Inferior parietal cortex (tissue), 1 donor: ENCODE data around the gene ISCU.
"Not testable (repeated sequence)": the region's sequence is repeated elsewhere in the genome, so short reads cannot be mapped to it uniquely, and the experiment has no call there.

Source experiments
- DNase-seq: peaks from one replicate; pipeline ENCODE4 v3.0.0-alpha.2; 2016; ENCODE audit errors: extremely low spot score

ISCU gene

DNA sequence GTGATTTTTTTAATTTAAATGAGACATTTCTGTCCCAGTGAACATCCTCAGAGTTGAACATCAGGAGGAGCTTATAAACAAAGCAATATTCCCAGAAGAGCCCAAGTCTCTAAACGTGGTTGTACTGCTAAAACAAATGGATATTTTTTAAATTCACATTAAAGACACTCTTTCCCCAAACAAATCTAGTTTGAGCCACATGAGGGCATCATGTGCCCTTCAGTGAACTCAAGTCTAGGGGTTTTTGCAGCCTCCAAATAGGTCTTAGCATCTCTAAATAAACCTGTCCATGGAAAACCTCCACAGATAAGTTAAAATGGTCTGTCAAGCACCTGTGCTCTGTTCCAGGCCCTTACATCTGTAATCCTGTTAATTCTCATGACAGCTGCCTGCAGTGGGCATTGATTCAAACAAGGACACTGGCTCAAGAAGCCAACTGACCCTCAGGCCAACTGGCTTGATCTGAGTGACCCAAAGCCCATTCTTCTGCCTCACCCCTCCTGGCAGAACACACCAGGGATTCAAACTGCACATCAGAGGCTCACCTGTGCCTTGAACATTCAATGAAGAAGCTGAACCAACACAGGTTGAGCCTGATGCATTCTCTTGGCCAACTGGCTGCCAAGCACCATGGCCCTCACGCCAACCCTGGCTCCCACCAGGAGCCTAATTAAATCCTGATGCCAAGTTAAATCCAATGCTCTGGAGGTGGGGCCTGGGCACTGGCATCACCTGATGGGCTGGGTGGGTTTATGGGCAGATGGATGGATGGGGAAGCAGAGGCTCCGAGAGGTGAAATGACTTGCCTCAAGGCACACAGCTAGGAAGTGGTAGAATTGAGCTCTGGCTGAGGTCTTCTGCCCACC is 8.6 kb downstream of the ISCU start:
- DNase-seq, result peak; percentile 55

DNA sequence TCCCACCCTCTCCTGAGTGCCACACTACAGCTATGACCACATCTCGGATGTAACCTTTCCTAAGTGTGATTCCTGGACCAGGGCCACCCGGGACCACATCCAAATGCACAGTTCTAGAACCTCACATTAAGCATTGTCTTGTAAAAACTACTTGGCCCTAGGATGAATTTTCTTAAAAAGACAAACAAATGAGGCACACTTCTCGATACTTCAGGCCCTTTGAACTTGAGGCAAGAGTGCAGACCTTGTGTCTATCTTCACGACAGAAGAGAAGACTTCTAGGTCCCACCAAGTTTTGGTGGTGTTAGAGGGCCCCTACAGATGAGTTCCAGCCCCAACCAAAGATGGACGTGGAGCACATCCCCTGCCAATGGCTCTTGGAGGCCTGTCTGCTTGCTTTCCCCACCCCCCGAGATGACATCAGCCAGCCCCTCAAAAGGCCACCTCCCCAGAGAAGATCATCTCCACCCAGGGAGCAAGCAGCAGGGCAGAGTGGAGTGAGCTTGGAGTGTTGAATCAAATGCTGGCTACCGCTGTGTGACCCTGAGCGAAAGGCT is 9.3 kb downstream of the ISCU start:
- no peak for DNase-seq

DNA sequence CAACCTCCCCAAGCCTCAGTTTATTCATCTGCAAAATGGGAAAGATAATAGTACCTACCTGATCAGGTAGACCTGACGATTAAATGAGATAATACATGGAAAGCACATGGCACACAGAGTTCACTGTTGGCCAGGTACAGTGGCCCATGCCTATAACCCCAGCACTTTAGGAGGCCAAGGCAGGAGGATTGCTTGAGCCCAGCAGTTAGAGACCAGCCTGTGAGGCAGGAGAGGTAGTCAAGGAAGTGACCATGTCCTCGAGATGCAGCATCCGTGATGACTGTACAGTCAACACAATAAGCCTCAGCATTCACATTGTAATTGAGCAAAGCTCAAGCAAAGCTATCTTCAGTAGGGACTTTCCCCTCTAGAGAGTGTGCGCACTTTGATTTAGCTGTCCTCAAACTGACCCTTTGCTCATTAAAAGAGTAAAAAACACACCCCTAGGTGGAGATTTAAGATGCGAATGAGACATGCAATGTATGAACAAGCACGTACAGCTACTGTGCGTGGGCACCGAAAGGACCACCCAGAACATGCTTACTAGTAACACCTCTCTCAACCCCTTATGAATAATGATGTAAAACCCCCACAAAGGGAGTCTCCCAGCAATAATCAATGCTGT is 9.9 kb downstream of the ISCU start:
- no peak for DNase-seq

DNA sequence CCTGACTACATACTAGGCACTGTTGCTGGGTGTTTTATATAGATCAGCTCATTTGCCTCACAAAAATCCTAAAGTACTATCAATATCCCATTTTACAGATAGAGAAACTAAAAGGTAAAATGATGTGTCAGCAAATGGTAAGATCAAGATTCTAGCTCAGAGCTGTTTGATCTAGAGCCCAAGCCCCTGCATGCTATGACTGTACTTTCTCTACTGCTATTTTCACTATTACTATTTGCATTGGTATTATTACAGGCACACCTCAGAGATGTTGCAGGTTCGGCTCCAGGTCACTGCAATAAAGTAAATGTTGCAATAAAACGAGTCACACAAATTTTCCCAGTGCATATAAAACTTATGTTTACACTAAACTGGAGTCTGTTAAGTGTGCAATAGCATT is 10.9 kb downstream of the ISCU start:
- no peak for DNase-seq

DNA sequence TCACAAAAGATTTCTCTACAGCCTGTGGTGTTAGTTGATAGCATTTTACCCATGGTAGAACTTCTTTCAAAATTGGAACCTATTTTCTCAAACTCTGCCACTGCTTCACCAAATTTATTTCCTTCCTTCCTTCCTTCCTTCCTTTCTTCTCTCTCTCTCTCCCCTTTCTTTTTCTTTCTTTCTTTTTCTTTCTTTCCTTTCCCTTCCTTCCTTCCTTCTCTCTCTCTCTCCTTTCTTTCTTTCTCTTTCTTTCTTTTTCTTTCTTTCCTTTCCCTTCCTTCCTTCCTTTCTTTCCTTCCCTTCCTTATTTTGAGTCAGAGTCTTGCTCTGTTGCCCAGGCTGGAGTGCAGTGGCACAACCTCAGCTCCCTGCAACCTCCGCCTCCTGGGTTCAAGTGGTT is 11.9 kb downstream of the ISCU start:
- DNase-seq, result not testable (repeated sequence)

DNA sequence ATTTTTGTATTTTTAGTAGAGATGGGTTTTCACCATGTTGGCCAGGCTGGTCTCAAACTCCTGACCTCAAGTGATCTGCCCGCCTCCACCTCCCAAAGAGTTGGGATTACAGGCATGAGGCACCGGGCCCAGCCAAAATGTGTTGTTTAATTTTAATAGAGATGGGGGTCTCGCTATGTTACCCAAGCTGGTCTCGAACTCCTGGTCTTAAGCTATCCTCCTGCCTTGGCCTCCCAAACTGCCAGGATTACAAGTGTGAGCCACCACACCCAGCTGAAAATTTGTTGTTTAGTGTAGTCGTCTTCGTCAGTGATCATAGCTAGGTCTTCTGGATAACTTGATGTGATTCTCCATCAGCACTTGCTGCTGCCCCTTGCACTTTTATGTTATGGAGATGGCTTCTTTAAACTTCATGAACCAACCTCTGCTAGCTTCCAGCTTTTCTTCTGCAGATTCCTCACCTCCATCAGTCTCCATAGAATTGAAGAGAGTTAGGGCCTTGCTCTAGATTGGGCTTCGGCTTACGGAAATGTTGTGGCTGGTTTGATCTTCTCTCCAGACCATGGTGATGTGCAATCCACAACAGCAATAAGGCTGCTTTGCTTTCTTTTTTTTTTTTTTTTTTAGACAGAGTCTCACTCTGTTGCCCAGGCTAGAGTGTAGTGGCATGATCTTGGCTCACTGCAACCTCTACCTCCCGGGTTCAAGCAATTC is 13.0 kb downstream of the ISCU start:
- DNase-seq, result no peak

DNA sequence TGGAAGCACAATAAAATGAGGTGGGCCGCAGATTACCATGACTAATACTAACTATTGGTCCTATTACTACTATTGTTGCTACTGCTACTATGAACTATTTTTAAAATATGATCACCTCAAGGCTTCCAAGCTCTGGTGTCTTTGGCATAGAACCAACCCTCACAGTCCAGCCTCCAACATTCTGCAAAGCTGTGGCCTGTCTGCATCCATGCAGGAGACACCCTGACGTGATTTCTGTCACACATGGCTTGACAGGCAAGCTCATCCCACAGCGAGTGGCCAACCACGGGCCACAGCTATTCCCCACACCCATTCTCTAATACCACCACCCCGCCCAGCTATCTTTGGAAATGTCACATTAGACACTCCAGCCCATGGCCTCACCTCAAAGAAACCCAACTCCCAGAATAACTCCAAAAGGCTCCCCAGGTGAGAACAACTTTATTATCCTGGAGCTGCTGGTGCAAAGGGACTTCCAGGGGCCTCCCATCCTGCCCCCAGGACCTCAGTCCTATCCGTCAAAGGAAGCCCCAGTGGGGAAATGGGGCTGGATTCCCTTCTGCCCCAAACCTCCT is 14.4 kb downstream of the ISCU start:
- no peak for DNase-seq

DNA sequence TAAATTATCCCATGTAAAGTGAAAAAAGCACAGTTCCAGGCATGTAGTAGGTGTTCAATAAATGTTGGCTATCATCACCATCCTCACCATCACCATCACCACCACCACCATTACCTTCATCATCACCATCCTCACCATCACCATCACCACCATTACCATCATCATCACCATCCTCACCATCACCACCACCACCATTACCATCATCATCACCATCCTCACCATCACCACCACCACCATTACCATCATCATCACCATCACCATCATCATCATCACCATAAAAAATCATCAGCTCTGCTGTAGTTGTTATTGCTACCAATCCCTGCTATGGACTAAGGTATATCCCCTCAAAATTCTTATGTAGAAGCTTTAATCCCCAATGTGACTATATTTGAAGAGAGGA is 15.1 kb downstream of the ISCU start:
- no peak for DNase-seq

DNA sequence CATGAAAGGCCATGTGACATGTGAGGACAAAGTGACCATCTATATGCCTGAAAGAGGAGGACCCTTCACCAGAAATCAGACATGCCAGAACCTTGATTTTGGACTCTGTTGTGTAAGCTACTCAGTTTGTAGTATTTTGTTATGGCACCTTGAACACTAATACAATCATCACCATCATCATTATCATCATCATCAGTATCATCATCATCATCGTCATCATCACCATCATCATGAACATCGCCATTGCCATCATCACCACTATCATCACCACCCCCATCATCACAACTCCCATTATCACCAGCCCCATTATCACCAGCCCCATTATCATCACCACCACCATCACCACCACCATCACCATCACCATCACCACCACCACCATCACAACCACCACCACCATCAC is 15.9 kb downstream of the ISCU start:
- no peak for DNase-seq

DNA sequence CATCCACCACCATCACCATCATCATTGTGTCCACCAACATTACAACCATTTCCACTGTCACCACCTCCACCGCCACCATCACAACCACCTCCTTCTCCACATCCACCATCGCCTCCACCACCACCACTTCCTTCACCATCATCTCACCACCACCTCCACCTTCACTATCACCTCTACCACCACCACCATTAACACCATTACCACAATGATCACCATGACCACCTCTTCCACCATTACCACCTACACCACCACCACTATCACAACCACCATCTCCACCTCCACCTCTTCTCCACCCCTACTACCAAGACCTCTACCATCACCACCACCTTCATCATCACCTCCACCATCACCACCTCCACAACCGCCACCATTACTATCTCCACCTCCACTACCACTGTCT is 16.4 kb downstream of the ISCU start:
- no peak for DNase-seq

DNA sequence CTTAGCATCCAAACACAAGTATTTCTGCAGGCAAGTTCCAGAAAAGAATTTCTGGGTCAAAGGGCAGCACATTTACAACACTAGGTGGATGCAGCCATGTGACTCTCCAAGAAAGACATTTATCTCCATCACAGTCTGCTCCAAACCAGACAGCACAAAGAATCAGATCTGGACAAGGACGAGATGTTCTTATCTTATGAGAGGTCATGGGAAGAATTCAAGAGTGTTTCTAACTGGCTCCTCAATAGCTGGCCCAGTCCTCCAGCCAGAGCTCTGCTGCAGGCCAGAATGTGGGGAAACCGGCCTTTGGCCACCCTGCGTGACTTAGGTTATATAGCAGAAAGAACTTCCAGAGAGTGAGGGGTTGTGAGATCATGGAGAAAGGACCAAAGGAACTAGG is 18.1 kb downstream of the ISCU start:
- no peak for DNase-seq

DNA sequence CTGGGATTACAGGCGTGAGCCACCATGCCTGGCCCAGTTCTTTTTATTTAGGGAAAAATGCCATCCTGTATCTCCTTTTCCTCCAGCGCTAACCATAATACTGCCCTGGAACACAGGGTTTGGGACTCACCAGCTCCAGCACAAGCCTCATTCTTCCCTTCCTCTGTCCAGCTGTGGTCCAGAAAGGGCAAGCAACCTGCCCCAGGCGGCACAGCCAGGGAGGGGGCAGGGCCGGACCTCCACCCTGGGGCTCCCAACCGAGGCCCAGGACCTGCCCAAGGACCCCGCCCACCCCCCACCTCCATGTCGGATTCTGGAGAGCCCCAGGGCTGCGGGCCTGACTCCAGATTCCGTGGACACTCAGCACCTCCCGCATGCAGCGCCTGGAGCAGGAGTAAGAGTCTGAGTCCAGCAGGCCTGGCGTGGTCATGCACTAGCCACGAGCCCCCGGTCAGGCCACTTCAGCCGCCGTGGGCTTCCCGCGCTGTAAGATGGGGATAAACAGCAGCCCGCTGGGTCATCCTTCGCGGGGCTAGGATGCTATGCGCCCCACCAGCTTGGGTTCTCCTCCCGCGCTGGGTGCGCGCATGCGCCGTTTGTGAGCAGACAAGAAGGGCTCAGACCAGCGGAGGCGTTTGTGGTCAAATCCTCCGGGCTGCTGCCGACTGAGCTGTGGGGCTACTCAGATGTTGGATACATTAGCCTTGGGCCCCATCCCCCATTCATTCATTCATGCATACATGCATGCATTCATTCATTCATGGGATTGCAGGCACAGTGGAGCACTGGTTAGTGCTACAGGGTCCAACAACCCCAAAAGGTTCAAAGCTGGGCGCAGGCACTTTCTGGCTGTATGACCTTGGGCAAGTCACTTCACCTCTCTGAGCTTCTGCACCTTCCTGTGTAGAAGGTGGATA is 19.2 kb downstream of the ISCU start:
- no peak for DNase-seq

DNA sequence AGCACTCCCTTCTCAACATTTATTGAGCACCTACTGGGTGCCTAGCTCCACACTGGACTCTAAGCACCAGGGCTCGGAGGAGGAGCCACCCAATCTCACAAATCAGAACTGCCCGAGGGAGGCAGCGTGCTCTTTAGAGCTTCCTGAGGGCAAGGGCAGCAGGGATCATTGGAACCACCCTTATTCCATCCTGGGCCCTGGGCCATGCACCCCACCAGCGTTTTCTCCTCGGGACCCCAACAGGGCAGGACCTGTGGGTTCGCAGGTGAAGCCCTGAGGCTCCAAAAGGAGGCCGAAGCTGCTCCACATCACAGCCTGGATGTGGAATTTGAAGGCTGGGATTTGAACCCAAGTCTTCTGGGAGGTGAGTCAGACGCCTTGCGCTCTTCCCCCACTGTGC is 20.1 kb downstream of the ISCU start:
- DNase-seq, result no peak

DNA sequence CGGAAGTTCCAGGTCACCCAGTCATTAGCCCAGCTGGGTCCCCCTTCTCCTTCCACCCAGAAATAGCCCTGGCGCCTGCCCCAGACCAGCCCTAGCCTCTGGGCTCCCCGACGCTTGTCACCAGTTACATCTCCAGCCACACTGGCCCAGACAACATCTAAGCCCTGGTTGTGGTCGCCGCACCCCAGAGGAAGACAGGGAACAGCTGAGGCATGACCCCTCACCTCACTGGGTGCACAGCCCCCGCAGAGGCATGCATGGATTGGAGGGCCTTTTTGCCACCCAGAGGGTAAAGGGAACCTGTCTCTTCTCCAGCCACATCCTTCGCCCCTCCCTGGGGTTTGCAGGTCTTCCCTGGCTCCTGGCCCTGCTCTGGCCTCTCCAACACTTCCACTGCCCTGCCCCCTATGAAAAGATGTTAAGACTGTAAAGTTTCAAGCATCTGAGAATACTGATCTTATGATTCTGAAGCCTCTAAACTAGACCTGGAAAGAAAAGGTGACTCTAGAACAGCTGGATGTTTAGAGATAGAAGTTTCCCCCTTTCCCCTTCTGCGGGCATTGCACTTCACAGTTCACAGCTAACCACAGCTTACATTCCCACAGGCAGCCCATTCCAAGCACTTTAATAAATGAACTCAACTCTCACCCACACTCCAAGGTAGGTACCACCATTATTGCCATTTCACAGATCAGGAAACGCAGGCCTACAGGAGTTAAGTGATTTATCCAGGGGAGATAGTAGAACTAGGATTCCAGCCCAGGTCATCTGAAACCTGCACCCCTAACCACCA is 20.8 kb downstream of the ISCU start:
- DNase-seq, result no peak

DNA sequence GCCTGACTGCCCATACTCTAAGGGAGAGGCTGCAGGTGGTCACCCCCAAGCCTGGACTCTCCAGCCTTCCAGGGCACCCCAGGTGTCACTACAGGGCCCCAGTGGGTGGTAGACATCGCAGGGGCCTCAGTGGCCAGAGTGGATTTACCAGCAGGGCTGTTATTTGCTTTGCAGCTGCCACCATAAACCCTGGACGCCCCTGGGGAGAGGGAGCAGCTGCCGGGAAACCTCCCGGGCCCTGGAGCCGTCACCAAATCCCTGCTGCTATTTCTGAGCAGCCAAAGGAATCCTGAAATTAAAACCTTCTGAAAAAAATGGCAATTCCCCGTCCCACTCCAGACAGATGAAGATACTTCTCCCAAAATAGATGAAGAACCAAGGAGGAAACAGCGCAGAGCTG is 21.6 kb downstream of the ISCU start:
- DNase-seq, result no peak

DNA sequence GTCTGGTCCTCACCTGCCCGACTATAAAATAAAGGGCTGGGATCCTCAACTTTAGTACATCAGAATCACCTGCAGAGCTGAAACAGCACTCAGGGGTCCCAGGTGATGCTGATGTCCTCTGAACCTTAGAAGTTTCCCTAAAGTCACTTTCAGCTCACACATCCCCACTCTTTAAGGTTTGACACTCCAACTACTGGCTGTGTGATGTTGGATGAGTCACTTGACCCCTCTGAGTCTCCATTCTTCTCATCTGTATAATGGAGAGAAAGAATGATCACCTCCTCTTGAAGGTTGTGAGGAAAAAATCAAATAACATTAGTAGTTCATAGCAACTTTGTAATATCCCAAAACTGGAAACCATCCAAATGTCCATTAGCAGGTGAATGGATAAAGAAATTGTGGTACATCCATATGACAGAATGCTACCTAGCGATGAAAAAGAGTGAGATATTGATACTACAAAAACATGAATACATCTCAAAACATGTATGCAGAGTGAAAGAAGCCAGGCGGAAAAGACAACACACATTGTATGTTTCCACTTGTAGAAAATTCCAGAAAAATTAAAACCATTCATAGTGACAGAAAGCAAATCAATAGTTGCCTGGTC is 22.2 kb downstream of the ISCU start:
- DNase-seq, result no peak

DNA sequence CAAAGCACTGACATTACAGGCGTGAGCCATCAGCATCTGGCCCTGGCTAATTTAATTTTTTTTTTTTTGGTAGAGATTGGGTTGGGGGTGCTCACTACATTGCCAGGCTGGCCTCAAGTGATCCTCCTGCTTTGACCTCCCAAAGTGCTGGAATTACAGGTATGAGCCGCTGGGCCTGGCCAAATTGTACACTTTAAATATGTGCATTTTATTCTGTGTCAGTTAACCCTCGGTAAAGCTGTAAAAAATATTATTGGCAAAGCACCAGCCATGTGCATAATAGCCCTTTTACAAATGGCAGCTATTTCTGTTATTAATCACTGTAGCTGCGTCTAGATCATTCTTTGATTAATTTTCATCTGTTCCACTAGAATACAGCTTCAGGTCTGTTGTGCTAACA is 23.5 kb downstream of the ISCU start:
- no peak for DNase-seq

DNA sequence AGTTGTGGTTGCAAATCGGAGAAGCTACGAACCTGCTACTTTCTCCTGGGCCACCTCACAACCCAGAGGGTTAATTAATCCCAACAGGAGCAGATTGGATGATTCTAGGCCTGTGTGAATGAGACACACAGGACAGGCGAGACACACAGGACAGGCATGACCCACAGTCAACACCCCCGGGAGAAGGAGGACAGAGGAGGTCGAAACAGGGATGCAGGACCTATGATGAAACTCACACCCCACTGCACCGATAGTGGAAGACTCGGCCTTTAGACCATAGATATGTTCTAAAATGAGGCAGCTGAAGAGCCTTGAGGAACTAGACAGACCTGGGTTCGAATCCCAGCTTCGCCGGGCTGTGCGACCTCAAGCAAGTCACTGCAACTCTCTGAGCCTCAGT is 23.9 kb downstream of the ISCU start:
- DNase-seq, result no peak

DNA sequence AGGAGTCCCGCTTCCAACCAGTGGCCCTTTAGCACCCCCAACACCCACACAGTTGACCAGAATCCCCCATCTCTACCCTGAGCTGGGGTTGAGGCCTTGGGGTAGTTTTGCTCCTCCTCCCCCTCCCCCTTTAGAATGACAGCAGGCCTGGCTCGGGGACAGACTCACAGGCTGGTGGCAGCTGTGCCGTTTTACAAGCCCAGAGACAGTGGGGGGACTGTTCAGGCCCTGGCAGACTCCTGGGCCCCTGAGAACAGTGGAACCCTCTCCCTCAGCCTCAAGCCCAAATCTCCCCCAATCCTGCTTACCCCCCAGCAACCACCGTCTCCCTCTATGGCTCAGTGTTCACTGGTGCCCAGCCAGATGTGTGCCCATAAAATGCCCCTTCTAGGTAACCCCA is 25.4 kb downstream of the ISCU start:
- DNase-seq, result peak; percentile 40
